ENCODE results near the gene PARP8. TPM values are rescaled to one million over a fixed set of nuclear protein-coding genes. Genes with fewer than 3 reads are reported as not detected.
"Not testable (repeated sequence)": the region's sequence is repeated elsewhere in the genome, so short reads cannot be mapped to it uniquely, and the experiment has no call there.

Gene PARP8
- polyA plus RNA-seq, 4 donors, result 14.6 to 20.8 (median 15.6) TPM

DNA sequence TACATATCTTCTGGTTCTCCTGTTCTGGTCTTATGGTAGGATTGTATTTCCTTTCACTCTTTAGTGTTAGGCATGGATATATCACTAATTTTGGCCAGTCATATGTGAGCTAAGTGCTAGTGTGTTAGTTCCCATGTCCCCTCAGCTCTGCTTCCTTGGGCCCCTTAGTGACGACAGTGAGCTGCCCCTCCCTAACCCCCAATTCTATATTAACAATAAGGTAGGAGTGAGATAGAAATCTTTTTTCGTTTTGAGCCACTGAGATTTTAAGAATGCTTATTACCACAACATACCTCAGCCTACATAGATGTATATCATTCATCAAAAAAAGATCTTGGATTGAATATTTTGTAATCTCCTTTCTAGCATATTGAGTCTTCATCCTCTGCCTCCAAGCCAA, 100.5 kb downstream of the PARP8 start:
- no peak for DNase-seq (ENCODE audit: low read depth in 4 of 4, low spot score in 3 of 4)

DNA sequence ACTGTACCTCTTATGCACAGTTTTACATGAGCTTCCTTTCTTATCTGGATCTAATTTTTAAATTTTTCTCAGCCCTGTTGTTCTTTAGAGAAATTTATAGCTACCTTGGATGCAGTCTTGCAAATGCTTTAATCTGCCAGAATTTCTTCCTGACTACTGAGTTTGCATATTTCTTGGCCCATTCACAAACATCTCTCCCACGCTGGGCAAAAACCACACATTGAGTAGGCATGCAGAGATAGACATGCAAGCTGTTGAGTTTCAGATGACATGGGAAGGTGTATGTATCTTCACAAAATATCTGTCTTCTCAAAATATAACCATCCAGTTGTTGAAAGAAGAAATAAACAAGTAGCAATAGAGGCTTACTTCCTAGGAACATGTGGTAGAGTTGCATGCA, 101.2 kb downstream of the PARP8 start:
- DNase-seq (ENCODE audit: low read depth in 4 of 4, low spot score in 3 of 4), result no peak

DNA sequence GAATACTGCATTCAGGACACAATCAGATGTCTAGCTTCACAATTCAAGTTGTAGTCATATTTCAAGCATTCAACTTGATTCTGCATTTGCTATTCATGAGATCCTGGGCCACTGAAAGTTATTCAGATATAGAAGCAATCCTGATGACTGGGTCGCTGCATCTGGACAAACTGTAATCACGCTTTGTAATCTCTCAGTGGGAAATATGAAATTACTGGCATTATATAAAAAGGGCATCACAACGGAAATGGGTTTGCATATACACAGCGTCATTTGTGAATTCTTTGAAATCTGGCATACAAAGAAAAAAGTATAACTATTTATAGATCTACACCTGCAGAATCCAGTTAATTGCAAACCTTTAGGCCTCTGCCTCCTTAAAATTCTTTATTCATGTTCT, 102.2 kb downstream of the PARP8 start:
- no peak for DNase-seq (ENCODE audit: low read depth in 4 of 4, low spot score in 3 of 4)

DNA sequence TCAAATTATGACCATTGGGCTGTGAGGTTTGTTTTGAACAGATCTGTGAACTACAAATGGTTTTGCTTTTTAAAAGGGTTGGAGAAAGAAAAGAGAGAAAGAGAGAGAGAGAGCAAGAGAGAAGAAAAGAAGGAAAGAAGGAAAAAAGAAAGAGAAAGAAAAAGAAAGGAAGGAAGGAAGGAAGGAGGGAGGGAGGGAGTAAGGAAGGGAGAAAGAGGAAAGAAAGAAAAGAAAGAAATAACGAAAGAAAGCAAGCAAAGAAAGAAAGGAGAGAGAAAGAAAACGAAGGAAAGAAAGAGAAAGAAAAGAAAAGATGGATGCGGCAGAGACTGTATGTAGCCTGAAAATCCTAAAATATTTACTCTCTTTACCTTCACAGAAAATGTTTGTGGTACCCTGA, 104.0 kb downstream of the PARP8 start:
- DNase-seq (ENCODE audit: low read depth in 4 of 4, low spot score in 3 of 4), result no peak

DNA sequence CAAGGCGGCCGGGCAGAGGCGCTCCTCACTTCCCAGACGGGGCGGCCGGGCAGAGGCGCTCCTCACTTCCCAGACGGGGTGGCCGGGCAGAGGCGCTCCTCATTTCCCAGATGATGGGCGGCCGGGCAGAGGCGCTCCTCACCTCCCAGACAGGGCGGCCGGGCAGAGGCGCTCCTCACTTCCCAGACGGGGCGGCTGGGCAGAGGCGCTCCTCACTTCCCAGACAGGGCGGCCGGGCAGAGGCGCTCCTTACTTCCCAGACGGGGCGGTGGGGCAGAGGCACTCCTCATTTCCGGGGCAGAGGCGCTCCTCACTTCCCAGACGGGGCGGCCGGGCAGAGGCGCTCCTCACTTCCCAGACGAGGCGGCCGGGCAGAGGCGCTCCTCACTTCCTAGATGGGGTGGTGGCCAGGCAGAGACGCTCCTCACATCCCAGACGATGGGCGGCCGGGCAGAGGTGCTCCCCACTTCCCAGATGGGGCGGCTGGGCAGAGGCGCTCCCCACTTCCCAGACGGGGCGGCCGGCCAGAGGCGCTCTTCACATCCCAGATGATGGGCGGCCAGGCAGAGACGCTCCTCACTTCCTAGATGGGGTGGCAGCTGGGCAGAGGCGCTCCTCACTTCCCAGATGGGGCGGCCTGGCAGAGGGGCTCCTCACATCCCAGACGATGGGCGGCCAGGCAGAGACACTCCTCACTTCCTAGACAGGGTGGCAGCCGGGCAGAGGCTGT, 108.2 kb downstream of the PARP8 start:
- not testable (repeated sequence) for DNase-seq (ENCODE audit: low read depth in 4 of 4, low spot score in 3 of 4)

DNA sequence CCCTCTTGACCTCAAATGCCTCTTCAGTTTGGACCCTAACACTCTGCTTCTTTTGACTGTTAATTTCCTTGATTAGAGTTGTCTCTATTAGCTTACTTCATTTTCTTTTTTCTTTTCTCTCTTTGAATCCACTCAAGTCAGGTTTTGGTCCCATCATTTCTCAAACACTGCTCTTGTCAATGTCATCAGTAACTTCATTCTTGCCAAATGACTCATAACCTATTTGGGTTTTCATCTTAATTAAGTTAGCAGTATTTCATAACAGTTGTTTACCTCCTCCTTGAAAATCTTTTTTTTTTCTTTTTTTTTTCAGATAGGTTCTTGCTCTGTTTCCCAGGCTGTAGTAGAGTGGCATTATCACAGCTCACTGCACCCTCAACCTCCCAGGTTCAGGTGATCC, 119.6 kb downstream of the PARP8 start:
- no peak for DNase-seq (ENCODE audit: low read depth in 4 of 4, low spot score in 3 of 4)

DNA sequence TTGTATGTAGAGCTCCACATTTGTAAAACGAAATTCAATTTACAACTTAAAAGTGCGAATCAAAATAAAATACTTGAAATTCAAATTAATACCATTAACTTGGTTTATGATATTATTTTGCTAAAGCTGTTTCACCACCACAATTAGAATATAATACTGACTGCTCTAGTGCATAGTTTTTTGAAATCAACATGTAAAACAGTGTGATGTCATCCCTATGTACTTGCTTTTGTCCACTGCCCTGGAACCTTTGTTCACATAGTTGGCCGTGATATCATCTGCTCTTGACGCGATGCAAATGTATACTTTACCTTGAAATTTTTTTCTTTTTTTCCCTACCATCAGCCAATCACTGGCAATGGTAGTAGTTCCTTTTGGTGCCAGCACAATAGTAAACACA, 125.4 kb downstream of the PARP8 start:
- DNase-seq (ENCODE audit: low read depth in 4 of 4, low spot score in 3 of 4), result no peak

DNA sequence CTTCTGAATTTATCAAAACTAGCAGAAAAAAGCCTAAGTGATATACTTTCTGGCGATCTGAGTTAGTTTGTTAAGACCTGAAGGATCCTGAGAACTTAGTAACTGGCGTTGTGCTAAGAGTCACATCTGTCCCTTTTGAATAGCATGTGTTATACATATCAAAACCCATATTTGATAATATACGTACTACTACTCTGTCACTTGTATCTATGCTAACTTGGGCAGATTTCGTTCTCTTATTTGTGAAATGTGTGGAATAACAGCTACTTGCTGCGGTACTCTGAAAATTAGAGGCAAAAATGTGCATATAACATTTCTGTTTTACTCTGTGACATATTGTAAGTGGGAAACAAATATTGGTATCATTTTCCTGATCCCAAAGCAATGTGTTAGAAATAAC, 126.4 kb downstream of the PARP8 start:
- no peak for DNase-seq (ENCODE audit: low read depth in 4 of 4, low spot score in 3 of 4)

DNA sequence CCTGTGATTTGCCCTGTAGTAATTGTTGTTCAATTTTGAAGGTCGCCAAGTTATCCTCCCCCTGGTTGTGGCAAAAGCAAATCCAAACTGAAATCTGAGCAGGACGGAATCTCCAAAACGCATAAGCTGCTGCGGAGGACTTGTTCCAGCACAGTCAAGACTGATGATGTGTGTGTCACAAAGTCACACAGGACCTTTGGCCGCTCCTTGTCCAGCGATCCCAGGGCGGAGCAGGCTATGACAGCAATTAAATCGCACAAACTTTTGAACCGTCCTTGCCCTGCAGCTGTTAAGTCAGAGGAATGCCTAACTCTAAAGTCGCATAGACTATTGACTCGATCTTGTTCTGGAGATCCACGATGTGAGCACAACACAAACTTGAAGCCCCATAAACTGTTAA, 128.4 kb downstream of the PARP8 start:
- DNase-seq (ENCODE audit: low read depth in 4 of 4, low spot score in 3 of 4), result no peak

DNA sequence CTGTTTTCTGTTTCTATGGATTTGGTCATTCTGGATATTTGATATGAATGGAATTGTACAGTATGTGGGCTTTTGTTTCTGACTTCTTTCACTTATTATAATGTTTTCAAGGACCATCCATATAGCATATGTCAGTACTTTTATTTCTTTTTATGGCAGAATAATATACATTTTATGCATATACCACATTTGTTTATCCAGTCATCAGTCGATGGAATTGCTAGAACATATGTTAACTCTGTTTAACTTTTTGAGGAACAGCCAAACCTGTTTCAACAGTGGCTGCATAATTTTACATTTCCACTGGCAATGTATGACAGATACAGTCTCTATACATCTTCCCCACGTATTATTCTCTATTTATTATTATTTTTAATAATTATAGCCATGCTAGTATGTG, 131.6 kb downstream of the PARP8 start:
- no peak for DNase-seq (ENCODE audit: low read depth in 4 of 4, low spot score in 3 of 4)

DNA sequence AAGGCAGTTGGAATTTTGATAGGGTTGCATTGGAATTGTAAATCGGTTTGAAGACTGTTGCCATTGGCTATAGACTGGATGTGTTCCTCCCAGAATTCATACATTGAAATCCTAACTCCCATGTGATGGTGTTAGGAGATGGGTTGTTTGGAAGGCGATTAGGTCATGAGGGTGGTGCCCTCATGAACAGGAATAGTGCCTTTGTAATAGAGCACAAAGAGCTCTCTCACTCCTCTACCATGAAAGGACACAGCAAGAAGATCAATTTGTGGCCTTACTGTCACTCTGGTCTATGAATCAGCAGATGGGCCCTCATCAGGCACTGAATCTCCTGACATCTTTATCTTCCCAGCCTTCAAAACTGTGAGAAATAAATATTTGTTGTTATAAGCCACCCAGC, 133.2 kb downstream of the PARP8 start:
- DNase-seq (ENCODE audit: low read depth in 4 of 4, low spot score in 3 of 4), result no peak

DNA sequence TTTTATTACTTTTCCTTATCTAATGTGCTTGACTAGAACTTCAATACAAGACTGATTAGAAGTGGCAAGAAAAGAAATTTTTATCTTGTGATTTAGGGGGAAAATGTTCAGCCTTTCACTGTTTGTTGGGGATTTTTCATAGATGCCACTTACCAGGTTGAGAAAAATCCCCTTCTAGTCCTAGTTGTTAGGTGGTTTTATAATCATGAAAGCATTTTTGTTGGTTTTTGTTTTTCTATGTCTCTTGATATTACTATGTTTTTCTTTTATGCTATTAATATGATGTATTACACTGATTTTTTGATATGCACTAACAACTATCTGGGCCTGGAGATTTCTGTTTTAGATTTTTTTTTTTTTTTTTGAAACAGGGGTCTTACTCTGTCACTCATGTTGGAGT, 134.0 kb downstream of the PARP8 start:
- DNase-seq (ENCODE audit: low read depth in 4 of 4, low spot score in 3 of 4), result no peak

DNA sequence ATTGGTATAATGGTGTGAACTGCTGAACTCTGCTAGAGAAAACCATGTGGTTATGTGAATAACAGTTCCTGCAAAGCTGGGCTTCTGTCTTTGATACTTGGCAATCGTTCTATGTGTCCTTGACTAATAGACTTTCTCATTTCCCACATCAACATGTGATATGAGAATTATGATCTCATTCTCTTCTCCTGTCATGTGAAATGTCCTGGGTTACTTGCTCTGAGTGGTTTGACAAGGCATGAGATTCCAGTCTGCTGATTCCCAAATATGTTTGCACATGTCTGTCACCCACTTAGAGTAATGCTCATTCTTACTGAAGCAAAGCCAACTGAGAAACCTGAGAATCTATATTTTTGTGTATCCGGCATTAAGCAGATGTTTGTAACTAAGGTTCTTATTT, 141.2 kb downstream of the PARP8 start:
- DNase-seq (ENCODE audit: low read depth in 4 of 4, low spot score in 3 of 4), result no peak

DNA sequence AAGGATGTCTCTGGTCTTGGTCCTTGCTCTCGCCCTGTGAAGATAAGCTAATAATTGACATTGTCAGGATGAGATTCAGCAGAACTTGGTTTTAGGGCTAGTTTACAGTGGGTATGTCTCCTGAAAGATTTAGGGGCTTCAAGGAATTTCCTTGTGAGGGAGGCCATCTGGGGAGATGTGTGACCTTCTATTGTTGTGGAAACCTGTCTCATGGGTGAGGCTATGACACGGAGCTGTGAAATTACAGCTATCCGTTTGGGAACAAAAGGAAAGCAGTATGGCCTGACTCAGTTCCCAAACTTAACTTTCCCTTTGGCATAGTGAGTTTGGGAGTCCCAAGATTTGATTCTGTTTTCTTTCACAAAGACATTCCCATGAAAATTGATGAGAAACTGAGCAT, 142.0 kb downstream of the PARP8 start:
- no peak for DNase-seq (ENCODE audit: low read depth in 4 of 4, low spot score in 3 of 4)

DNA sequence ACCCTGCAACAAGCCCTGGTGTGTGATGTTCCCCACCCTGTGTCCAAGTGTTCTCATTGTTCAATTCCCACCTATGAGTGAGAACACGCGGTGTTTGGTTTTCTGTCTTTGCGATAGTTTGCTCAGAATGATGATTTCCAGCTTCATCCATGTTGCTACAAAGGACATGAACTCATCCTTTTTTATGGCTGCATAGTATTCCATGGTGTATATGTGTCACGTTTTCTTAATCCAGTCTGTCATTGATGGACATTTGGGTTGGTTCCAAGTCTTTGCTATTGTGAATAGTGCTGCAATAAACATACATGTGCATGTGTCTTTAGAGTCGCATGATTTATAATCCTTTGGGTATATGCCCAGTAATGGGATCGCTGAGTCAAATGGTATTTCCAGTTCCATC, 145.3 kb downstream of the PARP8 start:
- not testable (repeated sequence) for DNase-seq (ENCODE audit: low read depth in 4 of 4, low spot score in 3 of 4)

DNA sequence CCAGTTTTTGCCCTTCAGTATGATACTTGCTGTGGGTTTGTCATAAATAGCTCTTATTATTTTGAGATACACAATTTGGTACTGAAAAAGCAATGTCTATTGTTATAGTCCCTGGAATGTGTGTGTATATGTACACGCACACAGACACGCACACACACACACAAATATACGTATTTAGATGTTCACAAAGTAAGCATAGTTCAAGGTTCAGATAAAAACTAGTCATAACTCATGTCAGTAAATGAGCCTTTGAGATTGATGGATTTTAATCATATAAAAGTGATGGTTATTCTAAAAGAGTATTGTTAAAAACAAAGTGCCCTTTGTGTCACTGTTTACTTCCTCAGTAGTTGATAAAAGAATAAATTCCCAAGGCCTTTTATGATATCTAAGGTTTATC, 147.3 kb downstream of the PARP8 start:
- no peak for DNase-seq (ENCODE audit: low read depth in 4 of 4, low spot score in 3 of 4)

DNA sequence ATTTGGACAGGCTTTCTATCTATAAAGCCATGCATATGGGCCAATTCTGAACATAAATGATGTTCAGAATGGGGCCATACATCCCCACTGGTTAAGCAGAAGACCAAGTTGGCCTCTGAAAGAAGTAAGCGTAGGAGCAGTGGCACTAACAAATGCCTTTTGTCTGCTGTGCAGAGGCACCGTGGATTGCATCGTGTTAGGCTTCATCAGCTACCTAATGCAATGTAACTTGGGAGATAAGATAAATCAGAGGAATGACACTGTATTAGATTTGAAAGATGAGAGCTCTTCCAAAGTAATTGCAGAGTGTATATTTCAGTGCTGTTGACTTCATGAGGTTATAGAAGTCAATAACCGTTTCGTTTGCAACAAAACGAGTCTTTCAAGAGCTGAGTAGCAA, 148.1 kb downstream of the PARP8 start:
- no peak for DNase-seq (ENCODE audit: low read depth in 4 of 4, low spot score in 3 of 4)

DNA sequence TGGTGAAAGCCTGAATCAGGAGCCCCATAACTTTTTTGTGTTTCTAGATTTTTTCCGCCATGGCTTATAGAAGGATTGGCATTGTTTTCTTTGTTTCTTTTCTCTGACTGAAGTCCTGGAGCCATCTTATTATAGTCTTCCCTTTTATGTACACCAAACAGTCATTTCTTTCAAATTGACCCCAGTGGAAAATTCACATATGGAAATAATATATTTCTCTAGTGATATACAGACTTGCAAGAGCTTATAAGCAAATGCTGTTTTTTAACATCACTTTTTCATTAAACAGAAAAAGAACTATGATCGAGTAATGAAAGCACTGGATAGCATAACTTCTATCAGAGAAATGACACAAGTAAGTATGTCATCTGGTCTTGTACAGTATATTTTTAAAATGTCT, 155.6 kb downstream of the PARP8 start:
- no peak for DNase-seq (ENCODE audit: low read depth in 4 of 4, low spot score in 3 of 4)

DNA sequence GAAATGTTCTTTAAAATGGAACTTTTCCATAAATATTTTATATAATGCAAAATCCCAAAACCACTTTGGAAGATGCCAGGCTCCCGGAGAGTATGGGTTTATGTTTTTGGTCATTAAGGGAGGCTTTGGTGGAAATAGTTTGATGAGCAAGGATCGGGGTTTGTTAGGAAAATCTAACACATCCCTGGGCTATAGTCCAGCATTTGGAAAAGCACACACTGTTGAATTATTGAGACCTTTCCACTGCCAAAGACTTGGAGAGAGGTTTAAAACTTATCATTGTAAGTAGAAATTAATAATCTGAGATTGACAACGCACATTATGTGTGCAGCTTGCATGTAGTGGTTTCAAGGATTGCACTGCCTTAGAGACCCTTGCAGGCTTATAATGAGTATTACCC, 156.3 kb downstream of the PARP8 start:
- no peak for DNase-seq (ENCODE audit: low read depth in 4 of 4, low spot score in 3 of 4)

DNA sequence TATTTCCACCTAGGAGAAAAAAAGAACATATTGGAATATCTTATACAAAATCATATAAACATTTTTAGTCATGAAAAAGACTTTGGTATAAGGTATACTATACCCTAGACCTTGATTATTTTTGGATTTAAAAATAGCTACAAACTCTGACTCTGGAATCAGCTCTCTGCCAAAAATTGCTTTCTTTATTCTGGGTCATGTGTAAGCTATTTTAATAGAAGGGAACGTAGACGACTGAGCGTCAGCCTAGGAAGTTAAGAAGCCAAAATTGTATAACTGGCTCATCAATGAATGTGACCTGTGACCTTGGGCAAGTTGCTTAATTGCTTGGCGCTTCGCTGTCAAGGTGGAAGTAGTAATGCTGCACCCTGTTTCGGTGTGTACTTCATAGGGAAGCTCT, 157.1 kb downstream of the PARP8 start:
- no peak for DNase-seq (ENCODE audit: low read depth in 4 of 4, low spot score in 3 of 4)

DNA sequence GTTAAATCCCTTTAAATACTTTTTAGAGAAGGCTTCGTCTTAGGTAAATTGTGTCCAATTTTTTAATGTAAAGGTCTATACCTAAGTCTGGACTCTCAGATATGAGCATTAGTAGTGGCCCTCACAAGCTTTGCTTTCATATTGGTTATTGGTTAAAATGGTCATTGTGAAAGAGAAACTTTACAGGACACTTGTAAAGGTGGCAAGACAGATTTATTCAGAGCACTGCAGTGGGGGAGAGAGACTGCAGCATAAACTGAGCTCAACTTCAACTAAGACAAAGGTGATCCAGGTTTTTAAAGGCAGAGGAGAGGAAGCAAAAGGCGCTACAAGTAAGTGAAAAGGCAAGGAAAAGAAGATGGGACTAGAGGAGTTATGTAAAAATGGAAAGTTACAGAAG, 157.7 kb downstream of the PARP8 start:
- DNase-seq (ENCODE audit: low read depth in 4 of 4, low spot score in 3 of 4), result no peak

DNA sequence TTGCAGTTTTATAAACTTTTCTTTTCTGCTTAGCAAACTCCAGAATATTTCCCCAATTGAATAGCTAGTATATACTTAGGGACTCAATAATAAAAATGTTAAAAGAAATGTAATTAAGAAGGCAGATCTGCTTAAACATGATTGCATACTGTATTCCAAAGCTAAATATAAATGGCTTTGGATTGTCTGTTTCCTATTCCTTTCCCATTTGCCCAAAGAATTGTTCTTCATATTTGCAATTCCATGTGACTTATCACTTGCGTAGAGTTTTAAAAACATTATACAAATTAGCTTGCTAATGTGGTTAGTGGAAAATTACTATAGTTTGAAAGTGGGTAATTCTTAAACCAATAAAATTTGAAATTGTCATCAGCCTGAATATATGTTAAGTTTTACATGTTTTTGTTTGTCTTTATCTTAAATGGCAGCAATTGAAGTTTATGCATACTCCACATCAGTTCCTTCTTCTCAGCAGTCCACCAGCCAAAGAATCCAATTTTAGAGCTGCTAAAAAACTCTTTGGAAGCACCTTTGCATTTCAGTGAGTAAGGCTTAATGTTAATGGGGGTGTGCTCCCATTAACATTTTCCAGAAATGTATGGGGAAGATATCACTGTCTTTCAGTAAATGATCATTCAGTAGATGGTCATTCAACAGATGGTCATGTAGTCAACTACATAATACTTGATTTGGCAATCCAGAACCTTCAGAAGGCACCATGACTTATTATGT, 161.2 kb downstream of the PARP8 start:
- no peak for DNase-seq (ENCODE audit: low read depth in 4 of 4, low spot score in 3 of 4)

DNA sequence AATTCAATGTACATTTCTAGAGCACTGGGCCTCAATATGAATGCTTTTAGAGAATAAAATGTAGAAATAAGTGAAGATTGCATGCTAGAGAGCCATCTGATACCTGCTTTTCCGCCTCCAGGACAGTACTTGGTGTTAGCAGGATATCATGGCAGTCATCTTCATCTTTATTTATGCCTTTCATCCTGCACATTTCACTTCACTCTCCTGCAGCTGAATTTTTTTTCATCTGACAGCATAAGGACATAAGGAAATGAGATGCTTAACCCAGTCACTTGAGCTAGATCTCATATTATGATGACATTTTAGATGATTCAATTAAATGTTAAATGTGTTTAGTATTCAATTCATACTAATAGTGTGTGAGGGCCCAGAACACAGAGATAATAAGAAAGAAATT, 162.6 kb downstream of the PARP8 start:
- no peak for DNase-seq (ENCODE audit: low read depth in 4 of 4, low spot score in 3 of 4)
